GM18858 (cell line): ENCODE results near the gene SPDYC.
"Not testable (repeated sequence)": the region's sequence is repeated elsewhere in the genome, so short reads cannot be mapped to it uniquely, and the experiment has no call there.

Experiments used
- ATAC-seq: cut with Tn5 transposase; IDR thresholded peaks from one replicate; pipeline ENCODE4 v1.9.1; 2021; ENCODE audit not compliant: unreplicated experiment

SPDYC gene

DNA sequence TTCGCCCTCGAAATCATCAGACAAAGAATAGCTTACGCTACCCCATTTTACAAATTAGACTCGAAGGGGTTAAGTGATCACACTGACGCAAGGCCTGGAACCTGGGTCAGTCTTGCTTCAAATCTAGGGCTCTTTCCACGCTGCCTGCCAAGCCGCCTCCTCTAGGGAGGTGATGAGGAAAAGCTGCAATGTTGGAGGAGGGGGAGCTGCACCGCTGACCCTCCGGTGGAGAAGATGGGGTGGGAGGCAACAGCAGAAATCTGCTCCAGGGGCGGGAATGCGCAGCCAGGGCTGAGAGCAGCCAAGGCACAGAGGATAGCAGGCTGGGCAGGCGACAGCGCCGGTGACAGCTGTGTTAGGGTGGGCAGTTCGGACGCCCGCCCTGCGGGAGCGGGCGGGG is 36.3 kb upstream of the SPDYC start:
- no peak for ATAC-seq

GRCh38 chr11:65134240-65134951 is 35.6 kb upstream of the SPDYC start, which contains the start of gene SYVN1:
Gene SYVN1, minus strand, starts transcription at chr11:65134519. Its CDS starts 918 bp downstream, at chr11:65133601.
- ATAC-seq, result peak; percentile 28

GRCh38 chr11:65134952-65135632 is 34.9 kb upstream of the SPDYC start:
- peak; percentile 64 for ATAC-seq

- ATAC-seq, result no peak
These were observed 34.3 kb upstream of the SPDYC start for GRCh38 chr11:65135633-65136145.

DNA sequence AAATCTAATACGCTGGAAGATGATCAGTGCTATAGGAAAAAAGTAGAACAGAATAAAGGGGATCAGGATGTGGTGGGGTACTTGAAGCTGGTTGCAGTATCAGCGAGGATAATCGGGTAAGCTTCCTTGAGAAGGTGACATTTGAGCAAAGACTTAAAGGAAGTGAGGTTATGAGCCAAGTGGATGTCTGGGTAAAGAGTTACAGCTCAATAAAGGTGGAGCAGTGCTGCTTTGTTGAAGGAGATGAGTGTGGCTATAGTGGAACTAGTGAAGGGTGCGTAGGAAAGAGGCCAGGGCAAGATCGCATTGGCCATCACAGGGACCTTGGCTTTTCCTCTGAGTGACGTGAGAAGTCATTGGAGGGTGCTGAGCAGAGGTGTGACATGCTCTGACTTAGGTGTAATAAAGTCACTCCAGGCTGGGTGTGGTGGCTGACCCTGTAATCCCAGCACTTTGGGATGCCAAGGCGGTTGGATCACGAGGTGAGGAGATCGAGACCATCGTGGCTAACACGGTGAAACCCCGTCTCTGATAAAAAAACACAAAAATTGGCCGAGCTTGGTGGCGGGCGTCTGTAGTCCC is 33.4 kb upstream of the SPDYC start:
- no peak for ATAC-seq

DNA sequence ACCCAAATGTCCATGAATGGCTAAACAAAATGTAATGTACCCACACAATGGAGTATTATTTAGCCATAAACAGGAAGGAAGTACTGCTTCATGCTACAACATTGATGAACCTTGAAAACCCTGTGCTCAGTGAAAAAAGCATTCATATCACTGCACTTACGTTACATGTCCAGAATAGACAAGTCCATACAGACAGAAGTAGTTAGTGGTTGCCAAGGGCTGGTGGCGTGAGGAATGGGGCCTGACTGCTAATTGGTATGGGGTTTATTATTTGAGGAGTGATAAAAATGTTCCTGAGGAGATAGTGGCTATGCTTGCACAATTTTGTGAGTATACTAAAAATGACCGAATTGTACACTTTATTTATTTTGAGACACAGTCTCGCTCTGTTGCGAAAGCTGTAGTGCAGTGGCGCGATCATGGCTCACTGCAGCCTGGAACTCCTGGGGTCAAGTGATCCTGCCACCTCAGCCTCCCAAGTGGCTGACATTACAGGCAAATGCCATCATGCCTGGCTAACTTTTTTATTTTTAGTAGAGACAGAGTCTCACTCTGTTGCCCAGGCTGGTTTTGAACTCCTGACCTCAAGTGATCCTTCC is 28.0 kb upstream of the SPDYC start:
- no peak for ATAC-seq

DNA sequence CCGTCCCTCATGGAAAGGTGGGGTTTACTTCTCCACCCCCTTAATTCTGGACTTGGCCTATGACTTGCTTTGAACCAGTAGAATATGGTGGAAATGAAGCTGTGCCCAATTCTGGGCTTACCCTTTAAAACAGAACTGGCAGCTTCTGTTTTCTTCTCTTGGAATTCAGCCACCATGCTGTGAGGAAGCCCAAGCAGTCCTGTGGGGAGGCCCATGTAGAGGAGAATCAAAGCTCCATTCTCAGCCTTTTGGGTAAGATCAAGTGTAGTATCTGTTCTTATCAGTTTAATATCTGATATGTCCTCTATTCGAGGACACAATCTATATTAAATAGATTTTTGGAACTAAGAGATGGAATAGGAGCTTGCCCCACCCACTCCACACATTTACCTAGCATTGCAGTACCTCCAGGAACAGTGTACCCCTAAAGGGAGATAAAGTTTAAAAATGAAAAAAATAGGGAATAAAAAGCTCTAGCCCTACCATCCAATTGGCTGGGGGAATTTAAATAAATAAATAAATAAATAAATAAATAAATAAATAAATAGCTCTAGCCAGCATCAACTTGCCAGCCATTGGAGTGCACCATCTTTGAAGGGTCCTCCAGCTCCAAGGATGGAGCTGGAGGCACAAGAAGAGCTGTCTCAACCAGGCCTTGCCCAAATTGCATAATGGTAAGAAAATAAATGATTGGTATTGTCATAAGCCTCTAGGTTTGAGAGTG is 22.5 kb upstream of the SPDYC start:
- ATAC-seq, result no peak

DNA sequence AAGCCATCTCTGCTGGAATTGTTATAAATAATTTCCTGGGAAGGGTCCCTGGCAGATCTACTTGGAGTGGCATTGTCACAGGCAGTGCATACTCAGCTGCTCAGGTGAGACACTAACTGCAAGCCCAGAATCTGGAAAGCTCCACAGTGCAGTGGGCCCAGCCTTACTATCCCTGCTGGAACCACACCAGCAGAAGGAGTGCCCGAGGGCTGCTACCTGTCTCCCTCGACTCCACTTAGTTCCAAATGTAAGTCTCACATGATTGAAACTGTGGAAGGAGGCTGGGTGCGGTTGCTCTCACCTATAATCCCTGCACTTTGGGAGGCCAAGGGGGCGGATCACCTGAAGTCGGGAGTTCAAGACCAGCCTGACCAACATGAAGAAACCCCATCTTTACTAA is 21.4 kb upstream of the SPDYC start:
- no peak for ATAC-seq

- not testable (repeated sequence) for ATAC-seq
These were observed 19.9 kb upstream of the SPDYC start for GRCh38 chr11:65150131-65150508.

GRCh38 chr11:65150509-65151299 is 19.3 kb upstream of the SPDYC start:
- no peak for ATAC-seq

GRCh38 chr11:65151331-65151899 is 18.6 kb upstream of the SPDYC start:
- ATAC-seq, result no peak

GRCh38 chr11:65152122-65152521 is 17.9 kb upstream of the SPDYC start:
- ATAC-seq, result no peak

- ATAC-seq, result no peak
These were observed 13.8 kb upstream of the SPDYC start for GRCh38 chr11:65156256-65156655.

GRCh38 chr11:65156926-65157325 is 13.1 kb upstream of the SPDYC start:
- ATAC-seq, result no peak

DNA sequence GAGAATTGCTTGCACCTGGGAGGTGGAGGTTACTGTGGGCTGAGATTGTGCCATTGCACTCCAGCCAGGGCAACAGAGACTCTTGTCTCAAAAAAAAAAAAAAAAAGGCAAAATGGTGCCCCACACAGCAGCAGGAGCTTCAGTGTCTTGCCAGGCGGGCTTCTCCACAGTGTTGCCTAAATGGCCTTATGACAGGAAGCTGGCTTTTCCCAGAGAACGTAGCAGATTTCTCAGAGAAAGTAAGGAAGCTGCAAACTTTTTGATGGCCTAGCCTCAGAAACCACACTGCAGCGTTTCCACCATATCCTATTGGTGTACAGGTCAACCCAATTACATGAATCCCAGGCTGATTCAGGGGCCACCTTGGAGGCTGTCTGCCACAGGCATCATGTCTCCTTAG is 12.7 kb upstream of the SPDYC start:
- ATAC-seq, result no peak

DNA sequence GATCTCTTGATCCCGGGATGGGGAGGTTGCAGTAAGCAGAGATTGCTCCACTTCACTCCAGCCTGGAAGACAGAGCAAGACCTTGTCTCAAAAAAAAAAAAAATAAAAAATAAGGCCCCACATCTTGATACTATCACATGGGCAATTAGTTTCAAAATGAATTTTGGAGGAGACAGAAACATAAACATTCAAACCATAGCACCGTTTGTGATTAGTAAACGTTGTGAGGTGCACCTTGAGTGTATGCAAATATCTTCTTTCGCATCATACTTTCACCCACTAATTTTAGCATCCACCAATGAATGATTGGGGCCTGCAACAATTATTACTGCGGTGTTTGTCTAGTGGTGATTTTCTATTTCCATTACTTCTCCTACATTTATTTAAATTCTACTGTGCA is 11.0 kb upstream of the SPDYC start:
- ATAC-seq, result no peak

DNA sequence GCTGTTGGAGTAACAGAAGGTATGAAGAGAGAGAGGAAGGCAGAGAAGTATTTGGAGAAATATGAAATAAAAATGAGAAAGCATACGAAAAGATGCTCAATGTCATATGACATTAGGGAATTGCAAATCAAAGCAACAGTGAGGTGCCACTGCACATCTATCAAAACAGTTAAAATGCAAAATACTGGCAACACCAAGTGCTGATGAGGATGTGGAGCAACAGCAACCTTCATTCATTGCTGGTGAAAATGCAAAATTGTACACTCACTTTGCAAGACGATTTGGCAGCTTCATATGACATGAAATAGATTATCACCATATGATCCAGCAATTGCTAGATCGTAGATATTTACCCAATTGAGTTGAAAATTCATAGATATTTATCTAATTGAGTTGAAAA is 9.4 kb upstream of the SPDYC start:
- no peak for ATAC-seq

DNA sequence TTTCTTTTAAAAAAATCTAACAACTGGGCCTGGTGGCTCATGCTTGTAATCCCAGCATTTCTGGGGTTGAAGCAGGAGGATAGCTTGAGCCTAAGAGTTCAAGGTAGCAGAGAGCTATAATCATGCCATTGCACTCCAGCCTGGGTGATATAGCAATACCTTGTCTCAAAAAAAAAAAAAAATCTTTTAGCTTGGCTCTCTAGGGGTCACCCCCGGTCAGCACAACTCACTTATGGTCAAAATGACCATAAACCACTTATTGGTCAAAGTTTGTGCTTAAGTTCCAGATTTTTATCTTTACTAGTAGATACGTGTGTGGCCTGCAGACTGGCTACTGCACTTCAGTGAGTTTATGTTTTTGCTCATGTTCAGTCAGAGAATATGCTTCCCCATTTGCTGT is 6.3 kb upstream of the SPDYC start:
- no peak for ATAC-seq

GRCh38 chr11:65165410-65166317 is 4.4 kb upstream of the SPDYC start:
- ATAC-seq, result no peak
